ENCODE results near the gene RTN4RL1. TPM values are rescaled to one million over a fixed set of nuclear protein-coding genes. Genes with fewer than 3 reads are reported as not detected.

Gene RTN4RL1

GRCh38 chr17:1894753-1895339 lies 130.3 kb downstream of the RTN4RL1 start:
- no peak for DNase-seq
- H2BK5ac ChIP-seq (ENCODE audit: low read depth, low read length, poor library complexity, severe bottlenecking) = no peak overlapping the region
- no peaks in the 10 kb centered on the region for H3K9me3 ChIP-seq (ENCODE audit: control insufficient read depth, low read length)
- no peak overlapping the region for H3K4me2 ChIP-seq (ENCODE audit: low read length, poor library complexity, severe bottlenecking)
- H3K27me3 ChIP-seq (ENCODE audit: control insufficient read depth in 1 of 2, insufficient read depth in 1 of 2, low read length in 2 of 2) = no peaks in the 10 kb centered on the region
- no peak overlapping the region for H2AK5ac ChIP-seq (ENCODE audit: low read length, severe bottlenecking)
- no peak overlapping the region for H4K8ac ChIP-seq (ENCODE audit: low read length)
- no peak overlapping the region for H2BK120ac ChIP-seq (ENCODE audit: low read depth, low read length)
- no peak overlapping the region for H3K23ac ChIP-seq (ENCODE audit: low read length in 2 of 2)
- no peak overlapping the region for H4K91ac ChIP-seq (ENCODE audit: low read length)
- no peak overlapping the region for H2BK12ac ChIP-seq (ENCODE audit: low read length in 2 of 2)
- no peak overlapping the region for H3K18ac ChIP-seq (ENCODE audit: low read depth in 1 of 2, low read length in 2 of 2)
- H3K79me1 ChIP-seq (replicated peaks; ENCODE audit: low read length, poor library complexity, severe bottlenecking) = no peaks in the 10 kb centered on the region
- no peak overlapping the region for H2BK15ac ChIP-seq (ENCODE audit: low read depth, poor library complexity, severe bottlenecking)
- H3K4ac ChIP-seq (ENCODE audit: low read depth in 1 of 2, low read length in 2 of 2) = no peak overlapping the region
- H3K4me1 ChIP-seq (ENCODE audit: control insufficient read depth, insufficient read depth, low read depth, low read length) = no peaks in the 10 kb centered on the region
- no peak overlapping the region for H3K9ac ChIP-seq (ENCODE audit: low read length)
- H3K4me3 ChIP-seq (ENCODE audit: insufficient read depth in 1 of 2, low read depth in 1 of 2, low read length in 2 of 2) = no peak overlapping the region
- H2AFZ ChIP-seq (ENCODE audit: low read depth, low read length) = no peak overlapping the region
- H3K27ac ChIP-seq (ENCODE audit: low read length, poor library complexity, severe bottlenecking) = no peak overlapping the region
- no peak overlapping the region for H3K14ac ChIP-seq (ENCODE audit: low read length in 2 of 2)
- 98% methylated on average over 5 of the region's 7 CpGs for WGBS
- peaks cover 36 to 85% of the 10 kb centered on the region in 2 experiments for H3K36me3 ChIP-seq (ENCODE audit: control insufficient read depth in 1 of 2, insufficient read depth in 2 of 2, low read depth in 1 of 2, low read length in 2 of 2)

- Histone ChIP-seq H3K27me3 (ENCODE audit: control insufficient read depth in 1 of 2, insufficient read depth in 1 of 2, low read length in 2 of 2) (no peaks in the 10 kb centered on the region), H4K8ac (ENCODE audit: low read length) (no peak overlapping the region), H2AFZ (ENCODE audit: low read depth, low read length) (no peak overlapping the region), H3K4me2 (ENCODE audit: low read length, poor library complexity, severe bottlenecking) (no peak overlapping the region), H3K79me1 (replicated peaks; ENCODE audit: low read length, poor library complexity, severe bottlenecking) (peaks cover 2% of the 10 kb centered on the region), H2AK5ac (ENCODE audit: low read length, severe bottlenecking) (no peak overlapping the region), H2BK12ac (ENCODE audit: low read length in 2 of 2) (no peak overlapping the region), H3K23ac (ENCODE audit: low read length in 2 of 2) (no peak overlapping the region), H4K91ac (ENCODE audit: low read length) (no peak overlapping the region), H2BK15ac (ENCODE audit: low read depth, poor library complexity, severe bottlenecking) (no peak overlapping the region), H3K14ac (ENCODE audit: low read length in 2 of 2) (no peak overlapping the region), H3K27ac (ENCODE audit: low read length, poor library complexity, severe bottlenecking) (no peak overlapping the region), H3K4ac (ENCODE audit: low read depth in 1 of 2, low read length in 2 of 2) (no peak overlapping the region), H2BK5ac (ENCODE audit: low read depth, low read length, poor library complexity, severe bottlenecking) (no peak overlapping the region), H3K9me3 (ENCODE audit: control insufficient read depth, low read length) (peaks cover 2% of the 10 kb centered on the region), H3K36me3 (ENCODE audit: control insufficient read depth in 1 of 2, insufficient read depth in 2 of 2, low read depth in 1 of 2, low read length in 2 of 2) (peaks cover 35 to 84% of the 10 kb centered on the region in 2 experiments), H3K4me3 (ENCODE audit: insufficient read depth in 1 of 2, low read depth in 1 of 2, low read length in 2 of 2) (no peak overlapping the region), H3K18ac (ENCODE audit: low read depth in 1 of 2, low read length in 2 of 2) (no peak overlapping the region), H3K4me1 (ENCODE audit: control insufficient read depth, insufficient read depth, low read depth, low read length) (no peaks in the 10 kb centered on the region), H2BK120ac (ENCODE audit: low read depth, low read length) (no peak overlapping the region), H3K9ac (ENCODE audit: low read length) (no peak overlapping the region)
- 93% methylated on average over 15 of the region's 15 CpGs for WGBS
- no peak for DNase-seq
These were observed 134.2 kb downstream of the RTN4RL1 start for GRCh38 chr17:1890758-1891450.

GRCh38 chr17:1888741-1889140 lies 136.4 kb downstream of the RTN4RL1 start:
- H4K91ac ChIP-seq (ENCODE audit: low read length) = no peak overlapping the region
- no peak overlapping the region for H4K8ac ChIP-seq (ENCODE audit: low read length)
- peaks cover 7% of the 10 kb centered on the region for H3K79me1 ChIP-seq (replicated peaks; ENCODE audit: low read length, poor library complexity, severe bottlenecking)
- H3K4me1 ChIP-seq (ENCODE audit: control insufficient read depth, insufficient read depth, low read depth, low read length) = no peaks in the 10 kb centered on the region
- no peak overlapping the region for H3K9ac ChIP-seq (ENCODE audit: low read length)
- H3K4ac ChIP-seq (ENCODE audit: low read depth in 1 of 2, low read length in 2 of 2) = no peak overlapping the region
- H2BK120ac ChIP-seq (ENCODE audit: low read depth, low read length) = no peak overlapping the region
- H2AK5ac ChIP-seq (ENCODE audit: low read length, severe bottlenecking) = no peak overlapping the region
- H2BK12ac ChIP-seq (ENCODE audit: low read length in 2 of 2) = no peak overlapping the region
- 94% methylated on average over 14 of the region's 14 CpGs for WGBS
- peaks cover 46 to 87% of the 10 kb centered on the region in 2 experiments for H3K36me3 ChIP-seq (ENCODE audit: control insufficient read depth in 1 of 2, insufficient read depth in 2 of 2, low read depth in 1 of 2, low read length in 2 of 2)
- no peak overlapping the region for H3K4me2 ChIP-seq (ENCODE audit: low read length, poor library complexity, severe bottlenecking)
- no peak overlapping the region for H3K4me3 ChIP-seq (ENCODE audit: insufficient read depth in 1 of 2, low read depth in 1 of 2, low read length in 2 of 2)
- H2BK15ac ChIP-seq (ENCODE audit: low read depth, poor library complexity, severe bottlenecking) = no peak overlapping the region
- no peak overlapping the region for H3K14ac ChIP-seq (ENCODE audit: low read length in 2 of 2)
- no peak for DNase-seq
- H2BK5ac ChIP-seq (ENCODE audit: low read depth, low read length, poor library complexity, severe bottlenecking) = no peak overlapping the region
- H3K18ac ChIP-seq (ENCODE audit: low read depth in 1 of 2, low read length in 2 of 2) = no peak overlapping the region
- no peak overlapping the region for H2AFZ ChIP-seq (ENCODE audit: low read depth, low read length)
- H3K27ac ChIP-seq (ENCODE audit: low read length, poor library complexity, severe bottlenecking) = no peak overlapping the region
- H3K23ac ChIP-seq (ENCODE audit: low read length in 2 of 2) = no peak overlapping the region
- H3K9me3 ChIP-seq (ENCODE audit: control insufficient read depth, low read length) = peaks cover 4% of the 10 kb centered on the region
- no peaks in the 10 kb centered on the region for H3K27me3 ChIP-seq (ENCODE audit: control insufficient read depth in 1 of 2, insufficient read depth in 1 of 2, low read length in 2 of 2)

Small RNA genes within 50 kb of the gene (small RNA-seq; reads per million reads assigned to genes)
- gene AC090617.9 (ENCODE audit: low read depth) (not detected), gene MIR132 (ENCODE audit: low read depth) (364 reads per million, percentile 95 among the genes with 10 or more reads in this experiment), gene MIR212 (ENCODE audit: low read depth) (80.8 reads per million, percentile 92 among the genes with 10 or more reads in this experiment), gene OVCA2 (ENCODE audit: low read depth) (not detected)

Data from mesenchymal stem cell (in vitro differentiated cells and primary cell).